NB4 (cell line): ENCODE results near the gene TRABD2B.

Experiments
- CTCF ChIP-seq: IDR thresholded peaks from one replicate; pipeline ENCODE4 v1.5.1; 2012; ENCODE audit warnings: low read depth, low read length
- MAX ChIP-seq: IDR thresholded peaks from 2 replicates; pipeline ENCODE4 v1.6.1; 2011; ENCODE audit warnings: low read depth, low read length
- POLR2A ChIP-seq: IDR thresholded peaks from 2 replicates; pipeline ENCODE4 v1.6.1; 2011; ENCODE audit warnings: mild to moderate bottlenecking; ENCODE audit not compliant: insufficient read length; ENCODE audit errors: extremely low read depth

GRCh38 chr1:47818682-47819573 is 178.3 kb downstream of the TRABD2B start:
- TF ChIP-seq CTCF (no peak), POLR2A (no peak), MAX (no peak)
